ENCODE data around the gene PUM1.

- TF ChIP-seq, protein P1, sequence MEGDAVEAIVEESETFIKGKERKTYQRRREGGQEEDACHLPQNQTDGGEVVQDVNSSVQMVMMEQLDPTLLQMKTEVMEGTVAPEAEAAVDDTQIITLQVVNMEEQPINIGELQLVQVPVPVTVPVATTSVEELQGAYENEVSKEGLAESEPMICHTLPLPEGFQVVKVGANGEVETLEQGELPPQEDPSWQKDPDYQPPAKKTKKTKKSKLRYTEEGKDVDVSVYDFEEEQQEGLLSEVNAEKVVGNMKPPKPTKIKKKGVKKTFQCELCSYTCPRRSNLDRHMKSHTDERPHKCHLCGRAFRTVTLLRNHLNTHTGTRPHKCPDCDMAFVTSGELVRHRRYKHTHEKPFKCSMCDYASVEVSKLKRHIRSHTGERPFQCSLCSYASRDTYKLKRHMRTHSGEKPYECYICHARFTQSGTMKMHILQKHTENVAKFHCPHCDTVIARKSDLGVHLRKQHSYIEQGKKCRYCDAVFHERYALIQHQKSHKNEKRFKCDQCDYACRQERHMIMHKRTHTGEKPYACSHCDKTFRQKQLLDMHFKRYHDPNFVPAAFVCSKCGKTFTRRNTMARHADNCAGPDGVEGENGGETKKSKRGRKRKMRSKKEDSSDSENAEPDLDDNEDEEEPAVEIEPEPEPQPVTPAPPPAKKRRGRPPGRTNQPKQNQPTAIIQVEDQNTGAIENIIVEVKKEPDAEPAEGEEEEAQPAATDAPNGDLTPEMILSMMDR (IDR thresholded peaks at IDR 0.05; ENCODE audit: poor library complexity), result no peak
- TF ChIP-seq EZH2 (IDR thresholded peaks at IDR 0.05; ENCODE audit: borderline replicate concordance) (no peak), EZH2phosphoT487 (IDR thresholded peaks at IDR 0.05; ENCODE audit: low read depth, severe bottlenecking, unreplicated experiment) (no peak)
Measured at GRCh38 chr1:30966690-30967369, 98.7 kb downstream of the PUM1 start.
